Measurements from ENCODE around the gene KIF20B.
A peak's percentile ranks its signal among the peaks of the same experiment; 100 is the strongest.

KIF20B gene

DNA sequence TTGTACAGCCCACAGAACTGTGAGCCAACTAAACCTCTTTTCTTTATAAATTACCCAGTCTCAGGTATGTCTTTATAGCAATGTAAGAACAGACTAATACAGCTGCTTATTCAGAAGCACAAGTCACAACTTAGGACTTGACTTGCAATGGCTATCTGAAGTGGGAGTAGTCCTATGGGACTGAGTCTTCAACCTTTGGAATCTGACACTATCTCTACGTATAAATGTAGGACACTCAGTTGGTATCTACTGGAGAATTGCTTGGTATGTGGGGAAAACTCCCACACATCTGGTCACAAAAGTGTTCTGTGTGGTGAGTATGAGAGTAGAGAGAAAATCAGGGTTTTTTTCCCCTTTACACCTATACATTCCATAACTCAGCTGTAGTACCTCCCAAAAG, 44.1 kb upstream of the KIF20B start:
- DNase-seq (ENCODE audit: low read depth): no peak
- H3K4me3 ChIP-seq (ENCODE audit: low read length): no peak overlapping the region
- TF ChIP-seq, protein P1, sequence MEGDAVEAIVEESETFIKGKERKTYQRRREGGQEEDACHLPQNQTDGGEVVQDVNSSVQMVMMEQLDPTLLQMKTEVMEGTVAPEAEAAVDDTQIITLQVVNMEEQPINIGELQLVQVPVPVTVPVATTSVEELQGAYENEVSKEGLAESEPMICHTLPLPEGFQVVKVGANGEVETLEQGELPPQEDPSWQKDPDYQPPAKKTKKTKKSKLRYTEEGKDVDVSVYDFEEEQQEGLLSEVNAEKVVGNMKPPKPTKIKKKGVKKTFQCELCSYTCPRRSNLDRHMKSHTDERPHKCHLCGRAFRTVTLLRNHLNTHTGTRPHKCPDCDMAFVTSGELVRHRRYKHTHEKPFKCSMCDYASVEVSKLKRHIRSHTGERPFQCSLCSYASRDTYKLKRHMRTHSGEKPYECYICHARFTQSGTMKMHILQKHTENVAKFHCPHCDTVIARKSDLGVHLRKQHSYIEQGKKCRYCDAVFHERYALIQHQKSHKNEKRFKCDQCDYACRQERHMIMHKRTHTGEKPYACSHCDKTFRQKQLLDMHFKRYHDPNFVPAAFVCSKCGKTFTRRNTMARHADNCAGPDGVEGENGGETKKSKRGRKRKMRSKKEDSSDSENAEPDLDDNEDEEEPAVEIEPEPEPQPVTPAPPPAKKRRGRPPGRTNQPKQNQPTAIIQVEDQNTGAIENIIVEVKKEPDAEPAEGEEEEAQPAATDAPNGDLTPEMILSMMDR (conservative IDR thresholded peaks at IDR 0.05; ENCODE audit: low read length): no peak

DNA sequence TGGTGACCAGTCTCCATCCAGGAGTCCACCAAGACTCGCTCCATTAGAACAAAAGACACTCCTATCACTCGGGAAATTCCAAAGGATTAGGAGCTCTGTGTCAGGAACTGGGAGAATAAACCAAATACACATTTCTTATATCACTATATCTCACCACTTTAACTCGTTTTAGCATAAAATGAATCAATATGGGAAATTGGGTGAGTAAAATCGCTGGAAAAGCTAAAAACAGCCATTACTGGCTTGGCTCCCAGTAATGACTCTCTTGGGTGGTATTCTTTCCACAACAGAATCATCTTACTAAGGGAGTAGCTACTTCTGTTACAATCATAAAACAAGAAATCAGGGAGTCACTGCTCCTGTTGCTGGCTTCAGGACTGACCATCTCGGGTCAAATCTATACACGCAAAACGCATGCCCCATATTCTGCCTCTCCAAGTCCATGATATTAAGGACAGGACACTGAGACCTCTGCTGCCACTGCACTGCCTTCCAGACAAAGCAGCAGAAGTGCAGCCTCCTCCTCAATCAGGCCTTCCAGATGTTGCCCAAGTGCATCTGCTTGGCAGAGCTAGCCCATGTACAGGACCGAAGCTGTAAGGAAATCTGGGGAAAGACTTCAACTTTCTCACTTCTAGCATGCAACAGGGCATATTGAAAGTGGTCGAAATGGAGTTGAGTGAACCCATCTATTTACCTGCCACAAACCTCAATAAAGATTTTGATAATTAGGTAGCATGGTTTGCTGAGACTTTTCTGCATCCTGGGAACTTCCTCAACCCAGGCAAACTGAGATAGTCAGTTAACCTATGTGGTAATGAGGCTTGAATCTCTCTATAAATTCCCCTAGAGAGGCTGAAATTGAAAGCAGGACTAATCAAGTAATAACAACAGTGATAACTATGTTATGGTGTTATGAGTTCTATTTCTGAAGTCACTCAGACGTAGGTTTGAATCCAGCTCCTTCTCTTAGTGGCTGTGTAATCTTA, 42.0 kb upstream of the KIF20B start:
- peak; percentile 84 for DNase-seq (ENCODE audit: low read depth)
- H3K4me3 ChIP-seq (ENCODE audit: low read length): peak overlapping the region; percentile 35
- TF ChIP-seq, protein P1 (conservative IDR thresholded peaks at IDR 0.05; ENCODE audit: low read length): no peak

DNA sequence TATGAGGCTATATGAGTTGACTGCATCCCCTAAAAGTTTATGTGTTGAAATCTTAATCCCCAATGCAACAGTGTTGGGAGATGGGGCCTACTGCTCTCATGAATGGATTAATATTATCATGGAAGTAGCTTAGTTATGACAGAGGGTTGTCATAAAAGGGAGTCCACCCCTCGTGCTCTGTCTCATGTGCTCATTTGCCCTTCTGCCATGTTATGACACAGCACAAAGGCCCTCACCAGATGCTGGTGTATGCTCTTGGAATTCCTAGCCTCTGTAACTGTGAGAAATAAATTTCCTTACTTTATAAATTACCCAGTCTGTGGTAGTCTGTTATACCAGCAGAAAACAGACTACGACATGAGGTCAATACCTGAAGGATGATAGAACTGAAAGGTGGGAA, 38.8 kb upstream of the KIF20B start:
- no peak overlapping the region for H3K4me3 ChIP-seq (ENCODE audit: low read length)
- peak; percentile 46 for DNase-seq (ENCODE audit: low read depth)
- TF ChIP-seq, protein P1 (conservative IDR thresholded peaks at IDR 0.05; ENCODE audit: low read length): no peak

DNA sequence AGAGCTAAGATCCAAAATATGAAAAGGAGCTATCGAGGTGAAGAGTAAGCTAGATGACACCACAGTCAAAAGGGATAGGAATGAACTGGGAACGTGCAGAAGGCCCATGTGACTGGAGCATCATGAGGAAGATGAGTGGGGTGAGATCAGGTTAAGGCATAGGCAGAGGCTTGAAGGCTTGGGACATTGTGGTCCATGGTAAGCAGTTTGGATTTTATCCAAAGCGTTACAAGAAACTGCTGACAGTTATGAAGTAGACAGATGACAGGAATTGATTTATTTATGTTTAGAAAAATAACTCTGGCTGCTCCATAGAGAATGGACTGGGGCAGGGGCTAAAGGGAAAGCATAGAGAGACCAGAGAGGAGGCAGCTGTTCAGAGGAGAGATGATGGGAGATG, 38.2 kb upstream of the KIF20B start:
- DNase-seq (ENCODE audit: low read depth): no peak
- TF ChIP-seq, protein P1 (conservative IDR thresholded peaks at IDR 0.05; ENCODE audit: low read length): no peak
- H3K4me3 ChIP-seq (ENCODE audit: low read length): no peak overlapping the region

DNA sequence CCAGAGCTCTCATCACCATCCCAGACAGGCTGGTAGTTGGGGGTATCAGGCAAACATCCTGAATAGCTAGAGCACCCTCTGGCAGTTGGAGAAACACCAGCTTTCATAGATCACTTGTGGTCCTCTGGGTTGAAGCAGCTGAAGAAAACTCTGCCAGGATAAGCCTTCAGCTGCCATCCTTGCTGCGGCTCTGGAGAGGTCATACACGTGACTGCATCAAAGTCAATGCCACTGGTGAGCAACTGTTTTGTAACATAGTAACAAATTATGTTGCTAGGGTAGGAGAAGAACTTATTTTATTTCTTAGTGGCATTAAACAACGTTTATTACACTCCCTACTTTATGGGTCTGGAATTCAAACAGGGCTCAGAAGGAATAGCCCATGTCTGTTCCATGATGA, 37.2 kb upstream of the KIF20B start:
- H3K4me3 ChIP-seq (ENCODE audit: low read length): no peak overlapping the region
- TF ChIP-seq, protein P1 (conservative IDR thresholded peaks at IDR 0.05; ENCODE audit: low read length): no peak
- peak; percentile 6 for DNase-seq (ENCODE audit: low read depth)

DNA sequence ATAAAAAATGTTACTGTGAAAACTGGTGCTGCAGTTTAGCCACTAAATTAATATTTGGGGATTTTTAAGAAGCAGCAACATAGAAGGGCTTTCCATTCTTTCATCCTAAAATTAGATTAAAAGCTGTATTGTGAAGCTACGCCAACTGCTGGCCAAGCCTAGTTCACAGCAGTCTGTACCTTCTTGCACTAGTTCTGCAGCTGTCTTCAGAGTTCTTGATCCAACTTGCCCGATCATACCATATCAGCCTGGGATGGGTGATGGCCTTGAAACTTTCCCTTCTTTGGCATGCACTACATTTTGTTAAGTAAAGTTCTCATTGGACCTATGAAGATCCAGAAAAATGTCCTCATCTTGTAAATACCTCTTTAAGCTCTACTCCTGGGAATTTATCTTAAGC, 36.1 kb upstream of the KIF20B start:
- TF ChIP-seq, protein P1 (conservative IDR thresholded peaks at IDR 0.05; ENCODE audit: low read length): no peak
- no peak overlapping the region for H3K4me3 ChIP-seq (ENCODE audit: low read length)
- DNase-seq (ENCODE audit: low read depth): no peak

DNA sequence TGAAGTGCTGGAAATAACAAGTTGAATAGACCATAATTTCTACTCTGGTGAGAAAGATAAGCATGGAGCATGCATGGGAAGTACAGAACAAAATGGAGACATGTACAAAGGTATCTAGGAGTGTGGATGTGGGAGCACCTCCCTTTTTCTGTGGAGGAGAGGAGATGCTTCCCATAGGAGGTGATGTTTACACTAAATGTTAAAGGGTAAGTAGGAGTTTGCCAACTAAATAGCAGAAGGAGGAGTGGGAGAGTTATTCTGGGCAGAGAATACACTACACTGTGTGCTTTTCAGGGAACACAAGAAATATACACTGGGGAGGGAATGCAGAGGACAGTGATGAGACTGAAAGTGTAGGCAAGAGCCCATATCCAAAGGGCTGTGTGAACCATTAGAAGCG, 35.3 kb upstream of the KIF20B start:
- no peak for DNase-seq (ENCODE audit: low read depth)
- no peak overlapping the region for H3K4me3 ChIP-seq (ENCODE audit: low read length)
- TF ChIP-seq, protein P1 (conservative IDR thresholded peaks at IDR 0.05; ENCODE audit: low read length): no peak
